Adrenal gland (tissue), 12 donors: Measurements from ENCODE around the gene EDARADD. TPM values are rescaled to one million over a fixed set of nuclear protein-coding genes. Genes with fewer than 3 reads are reported as not detected.

Experiments used
- DNase-seq, 7 donors: peaks; one replicate each; pipeline ENCODE4 v3.0.0-alpha.2; 2019 to 2020
- H3K27ac ChIP-seq, 5 donors: fragments of 200-600 bp; sonication (generic) in 4 of 5; 1 replicate in 3 of 5; 2 replicates in 2 of 5; pipeline versions ENCODE4 v1.5.1 to v1.8.0; 2016 to 2020; ENCODE audit warnings: mild to moderate bottlenecking in 1 of 5
- H3K27me3 ChIP-seq: fragments of 200-600 bp; 2 replicates; pipeline ENCODE4 v1.8.0; 2021
- H3K36me3 ChIP-seq, 2 donors: fragments of 200-600 bp; replicated peaks in 1 of 2; 1 replicate in 1 of 2; 2 replicates in 1 of 2; pipeline versions ENCODE4 v1.5.1 to v1.8.0; 2018 to 2022
- H3K4me1 ChIP-seq, 2 donors: fragments of 200-600 bp; replicated peaks in 1 of 2; 1 replicate in 1 of 2; 2 replicates in 1 of 2; pipeline versions ENCODE4 v1.5.1 to v1.8.0; 2018 to 2021
- H3K4me3 ChIP-seq, 4 donors: fragments of 200-600 bp; sonication (generic) in 3 of 4; one replicate each; pipeline ENCODE4 v1.5.1; 2016 to 2018
- H3K9me3 ChIP-seq, 3 donors: fragments of 200-600 bp; sonication (generic) in 1 of 3; replicated peaks in 1 of 3; 1 replicate in 2 of 3; 2 replicates in 1 of 3; pipeline versions ENCODE4 v1.5.1 to v1.8.0; 2016 to 2021
- CTCF ChIP-seq, 6 experiments: fragments of 450-650 bp in 4 of 6; fragments of 200-600 bp in 2 of 6; sonication (generic) in 1 of 6; IDR thresholded peaks; 1 replicate in 5 of 6; 2 replicates in 1 of 6; pipeline versions ENCODE4 v1.5.1 to v1.8.0; 2016 to 2021; ENCODE audit warnings: antibody characterized with exemption in 6 of 6, mild to moderate bottlenecking in 2 of 6, moderate library complexity in 1 of 6
- POLR2A ChIP-seq, 2 donors: fragments of 450-650 bp; IDR thresholded peaks; one replicate each; pipeline ENCODE4 v1.6.1; 2017; ENCODE audit warnings: antibody characterized with exemption in 2 of 2, mild to moderate bottlenecking in 2 of 2, moderate library complexity in 1 of 2
- WGBS, 4 donors: extraction: QIAGEN DNeasy Blood & Tissue Kit in 2 of 4; methylation state at CpG; one replicate each; pipeline versions ENCODE4 v1.1.5 to v1.1.7; 2013 to 2017; 5-methylcytosine and 5-hydroxymethylcytosine counted together
- intact Hi-C, 2 donors: fragments of 100-400 bp; cut with DNase I; formaldehyde crosslinking; loops; one replicate each; pipeline versions ENCODE4 v1.14.1 to v1.15.0; 2022 to 2023
- polyA plus RNA-seq, 3 donors: library from polyadenylated mRNA; stranded (reverse); fragments of 200-250 nt in 2 of 3; fragments of 350-450 nt in 1 of 3; fragmentation: Illumina TruSeq in 1 of 3; extraction: RNeasy Lipid Tissue Mini Kit (QIAGEN cat#74804) in 1 of 3; gene quantifications; one replicate each; pipeline ENCODE4 v1.2.3, GENCODE V29; 2013 to 2014
- total RNA-seq, 9 donors: library from RNA; depleted of rRNA in 4 of 9; stranded (reverse); fragments of >200 nt in 4 of 9; fragments of 120-200 nt in 1 of 9; fragmentation: NEBNext Ultra II Directional in 1 of 9; extraction: Animal tissue kit (Norgen Biotek cat#: 25700) in 1 of 9; gene quantifications; one replicate each; pipeline versions ENCODE4 v1.1.0 to v1.2.4, GENCODE V29; 2013 to 2023
- donor health status: healthy with polysubstance abuse.
- donor health status: Bipolar disorder and iron deficiency.
- donor health status: DM: yes; HTN: yes; CAD: no.
- donor health status: DM: no; HTN: no; CAD: no.
- donor health status: DM: no; HTN: no; CAD: no.
- donor health status: DM: yes; HTN: yes; CAD: no.

The EDARADD gene
- total and polyA plus RNA-seq, 12 donors, result 0.03 to 1.2 (median 0.27) TPM; not detected in 1

- no peaks in the 10 kb centered on the region for H3K9me3 ChIP-seq
- no peaks in the 10 kb centered on the region for H3K36me3 ChIP-seq
- WGBS, 4 donors, result 53 to 74% (median 68%) methylated on average over 9 of the region's 9 CpGs
- TF ChIP-seq CTCF (IDR thresholded peaks at IDR 0.05), result no peak
- no peak for TF ChIP-seq POLR2A (IDR thresholded peaks at IDR 0.05)
- intact Hi-C loops, result no loop called here
- no peaks in the 10 kb centered on the region for H3K27me3 ChIP-seq
- H3K4me1 ChIP-seq, result no peaks in the 10 kb centered on the region
- no peak overlapping the region for H3K4me3 ChIP-seq
- H3K27ac ChIP-seq, result no peak overlapping the region
- no peak for DNase-seq
These were observed 71.3 kb downstream of the EDARADD start for GRCh38 chr1:236465231-236465958.

- Histone ChIP-seq H3K27me3 (no peaks in the 10 kb centered on the region), H3K36me3 (no peaks in the 10 kb centered on the region), H3K4me1 (no peaks in the 10 kb centered on the region), H3K9me3 (no peaks in the 10 kb centered on the region), H3K4me3 (no peak overlapping the region), H3K27ac (no peak overlapping the region)
- no peak for TF ChIP-seq POLR2A (IDR thresholded peaks at IDR 0.05)
- no peak for DNase-seq
- intact Hi-C loops, result no loop called here
- WGBS, 4 donors, result 70 to 75% (median 74%) methylated on average over 5 of the region's 5 CpGs
These were observed 71.8 kb downstream of the EDARADD start for GRCh38 chr1:236465959-236466303.

- Histone ChIP-seq H3K27me3 (no peaks in the 10 kb centered on the region), H3K36me3 (no peaks in the 10 kb centered on the region), H3K27ac (no peak overlapping the region), H3K4me3 (no peak overlapping the region), H3K4me1 (no peaks in the 10 kb centered on the region), H3K9me3 (no peaks in the 10 kb centered on the region)
- no peak for DNase-seq
- intact Hi-C loops, result no loop called here
- 66 to 88% (median 78%) methylated on average over 5 of the region's 5 CpGs for WGBS, 4 donors
- no peak for TF ChIP-seq POLR2A (IDR thresholded peaks at IDR 0.05)
- no peak for TF ChIP-seq CTCF (IDR thresholded peaks at IDR 0.05)
These were observed 73.2 kb downstream of the EDARADD start for GRCh38 chr1:236467327-236467641.

- H3K36me3 ChIP-seq, result no peaks in the 10 kb centered on the region
- intact Hi-C loops, result no loop called here
- H3K27me3 ChIP-seq, result no peaks in the 10 kb centered on the region
- H3K4me3 ChIP-seq, result no peak overlapping the region
- H3K27ac ChIP-seq, result no peak overlapping the region
- 72 to 85% (median 76%) methylated on average over 4 of the region's 4 CpGs for WGBS, 4 donors
- TF ChIP-seq POLR2A (IDR thresholded peaks at IDR 0.05) (no peak), CTCF (IDR thresholded peaks at IDR 0.05) (no peak)
- H3K4me1 ChIP-seq, result no peaks in the 10 kb centered on the region
- no peak for DNase-seq
- no peaks in the 10 kb centered on the region for H3K9me3 ChIP-seq
These were observed 74.5 kb downstream of the EDARADD start for GRCh38 chr1:236468625-236469024.

GRCh38 chr1:236469466-236469865 lies 75.4 kb downstream of the EDARADD start:
- no peak overlapping the region for H3K27ac ChIP-seq
- no peaks in the 10 kb centered on the region for H3K4me1 ChIP-seq
- TF ChIP-seq POLR2A (IDR thresholded peaks at IDR 0.05) (no peak), CTCF (IDR thresholded peaks at IDR 0.05) (no peak)
- intact Hi-C loops, result no loop called here
- no peaks in the 10 kb centered on the region for H3K36me3 ChIP-seq
- no peak overlapping the region for H3K4me3 ChIP-seq
- no peaks in the 10 kb centered on the region for H3K27me3 ChIP-seq
- H3K9me3 ChIP-seq, result no peaks in the 10 kb centered on the region
- 80 to 91% (median 85%) methylated on average over 6 of the region's 6 CpGs for WGBS, 4 donors
- no peak for DNase-seq
